Measurements from ENCODE around the gene ENOX1.

DNA sequence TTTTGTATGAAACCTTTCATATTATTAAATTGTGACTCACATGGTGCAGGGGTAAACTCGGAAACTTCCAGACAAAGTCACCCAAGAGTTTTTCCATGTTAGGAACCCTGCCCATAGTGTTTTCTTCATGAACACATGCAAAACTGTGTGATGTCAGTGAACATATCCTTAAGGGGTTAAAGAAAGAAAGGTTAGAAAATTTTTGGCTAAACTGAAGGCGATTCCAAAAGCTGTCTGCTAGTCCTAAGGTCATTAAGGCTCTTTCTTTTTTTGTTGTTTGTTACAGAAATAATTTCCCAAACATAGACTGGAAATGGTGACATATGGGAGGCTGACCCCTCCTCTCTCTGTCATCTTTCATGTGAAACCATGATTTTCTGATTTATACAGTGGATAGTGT lies 491.5 kb downstream of the ENOX1 start:
- no peak for TF ChIP-seq EP300 (IDR thresholded peaks at IDR 0.05)
- TF ChIP-seq, protein P1, sequence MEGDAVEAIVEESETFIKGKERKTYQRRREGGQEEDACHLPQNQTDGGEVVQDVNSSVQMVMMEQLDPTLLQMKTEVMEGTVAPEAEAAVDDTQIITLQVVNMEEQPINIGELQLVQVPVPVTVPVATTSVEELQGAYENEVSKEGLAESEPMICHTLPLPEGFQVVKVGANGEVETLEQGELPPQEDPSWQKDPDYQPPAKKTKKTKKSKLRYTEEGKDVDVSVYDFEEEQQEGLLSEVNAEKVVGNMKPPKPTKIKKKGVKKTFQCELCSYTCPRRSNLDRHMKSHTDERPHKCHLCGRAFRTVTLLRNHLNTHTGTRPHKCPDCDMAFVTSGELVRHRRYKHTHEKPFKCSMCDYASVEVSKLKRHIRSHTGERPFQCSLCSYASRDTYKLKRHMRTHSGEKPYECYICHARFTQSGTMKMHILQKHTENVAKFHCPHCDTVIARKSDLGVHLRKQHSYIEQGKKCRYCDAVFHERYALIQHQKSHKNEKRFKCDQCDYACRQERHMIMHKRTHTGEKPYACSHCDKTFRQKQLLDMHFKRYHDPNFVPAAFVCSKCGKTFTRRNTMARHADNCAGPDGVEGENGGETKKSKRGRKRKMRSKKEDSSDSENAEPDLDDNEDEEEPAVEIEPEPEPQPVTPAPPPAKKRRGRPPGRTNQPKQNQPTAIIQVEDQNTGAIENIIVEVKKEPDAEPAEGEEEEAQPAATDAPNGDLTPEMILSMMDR (IDR thresholded peaks at IDR 0.05): no peak
